ENCODE measurements around the gene CEP128. TPM values are rescaled to one million over a fixed set of nuclear protein-coding genes. Genes with fewer than 3 reads are reported as not detected.

Gene CEP128
- total RNA-seq, 4 donors from 2014 or later: 0.82 to 3.6 (median 1.6) TPM

DNA sequence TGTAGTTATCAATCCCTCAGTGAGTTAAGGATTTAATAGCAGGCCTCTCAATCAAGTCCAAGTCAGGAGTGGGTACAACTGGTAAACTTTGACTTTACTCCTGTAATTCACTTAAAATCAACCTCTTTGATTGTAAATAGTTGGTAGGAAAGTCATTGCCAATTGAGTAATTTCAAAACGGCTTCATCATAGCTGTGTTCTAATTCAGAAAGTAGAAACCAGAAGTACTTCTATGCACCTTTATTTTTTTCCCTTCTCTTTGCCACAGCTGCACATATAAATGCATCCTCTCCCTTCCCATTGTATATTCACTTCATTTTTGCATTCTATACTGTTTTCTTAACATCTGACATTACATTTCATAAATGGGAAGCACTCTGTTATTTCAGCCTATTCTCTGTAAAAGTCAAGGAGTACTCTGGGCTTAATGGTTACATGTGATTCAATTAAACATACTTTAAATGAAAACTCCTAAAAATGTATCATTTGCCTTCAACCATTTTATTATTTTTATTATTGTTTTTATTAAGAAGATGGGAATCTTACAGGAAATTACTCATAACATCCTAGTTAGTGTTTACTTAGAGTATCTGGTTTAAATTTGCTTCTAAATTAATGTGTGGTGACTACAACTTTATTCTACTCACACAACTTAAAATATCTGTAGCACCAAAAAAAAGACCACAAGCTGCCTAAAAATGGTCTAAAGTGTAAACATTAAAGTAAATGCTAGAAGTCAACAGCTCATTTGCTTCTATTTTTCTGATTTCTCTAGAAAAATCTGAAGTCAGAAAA, 171.2 kb downstream of the CEP128 start:
- intact Hi-C loops (cut with DNase I; ENCODE audit: low total_unique reads) (no loop called here), in situ Hi-C loops (cut with MboI; ENCODE audit: low sequenced_read_pairs in 4 of 4) (no loop called here)
- no peak overlapping the region for H3K27ac ChIP-seq

DNA sequence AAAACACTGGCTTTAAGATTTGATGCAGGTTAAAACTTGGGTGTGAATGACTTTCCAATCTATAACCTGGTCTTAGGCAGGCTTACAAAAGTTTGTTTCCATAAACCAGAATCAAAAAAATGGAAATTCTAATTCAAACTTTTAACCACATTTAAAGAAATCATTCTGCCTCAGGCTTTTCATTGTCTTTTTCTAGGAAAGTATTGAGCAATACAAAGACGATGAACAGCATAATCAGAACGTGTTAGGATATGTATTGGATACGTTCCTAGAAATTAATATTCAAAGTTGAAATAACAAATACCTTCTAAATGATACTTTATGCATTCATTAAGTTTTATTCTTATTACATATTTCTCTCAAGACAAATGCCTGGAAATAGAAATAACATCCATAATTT, 172.9 kb downstream of the CEP128 start:
- no peaks in the 10 kb centered on the region for H3K36me3 ChIP-seq
- ATAC-seq: no peak
- H3K9me3 ChIP-seq: no peaks in the 10 kb centered on the region
- no peaks in the 10 kb centered on the region for H3K27me3 ChIP-seq
- H3K4me3 ChIP-seq: no peak overlapping the region
- H3K4me1 ChIP-seq: no peaks in the 10 kb centered on the region
- intact Hi-C loops (cut with DNase I; ENCODE audit: low total_unique reads): no loop called here
- TF ChIP-seq POLR2A (IDR thresholded peaks at IDR 0.05): no peak
- DNase-seq: no peak
- H3K27ac ChIP-seq: no peak overlapping the region
- in situ Hi-C loops (cut with MboI; ENCODE audit: low sequenced_read_pairs in 4 of 4): no loop called here

More for the DNA sequence above, 171.2 kb downstream of the CEP128 start:
- H3K36me3 ChIP-seq: no peaks in the 10 kb centered on the region
- ATAC-seq (no peak), DNase-seq (no peak)
- H3K9me3 ChIP-seq: no peaks in the 10 kb centered on the region
- H3K4me1 ChIP-seq: no peaks in the 10 kb centered on the region
- no peak for TF ChIP-seq POLR2A (IDR thresholded peaks at IDR 0.05)
- TF ChIP-seq, protein P1, sequence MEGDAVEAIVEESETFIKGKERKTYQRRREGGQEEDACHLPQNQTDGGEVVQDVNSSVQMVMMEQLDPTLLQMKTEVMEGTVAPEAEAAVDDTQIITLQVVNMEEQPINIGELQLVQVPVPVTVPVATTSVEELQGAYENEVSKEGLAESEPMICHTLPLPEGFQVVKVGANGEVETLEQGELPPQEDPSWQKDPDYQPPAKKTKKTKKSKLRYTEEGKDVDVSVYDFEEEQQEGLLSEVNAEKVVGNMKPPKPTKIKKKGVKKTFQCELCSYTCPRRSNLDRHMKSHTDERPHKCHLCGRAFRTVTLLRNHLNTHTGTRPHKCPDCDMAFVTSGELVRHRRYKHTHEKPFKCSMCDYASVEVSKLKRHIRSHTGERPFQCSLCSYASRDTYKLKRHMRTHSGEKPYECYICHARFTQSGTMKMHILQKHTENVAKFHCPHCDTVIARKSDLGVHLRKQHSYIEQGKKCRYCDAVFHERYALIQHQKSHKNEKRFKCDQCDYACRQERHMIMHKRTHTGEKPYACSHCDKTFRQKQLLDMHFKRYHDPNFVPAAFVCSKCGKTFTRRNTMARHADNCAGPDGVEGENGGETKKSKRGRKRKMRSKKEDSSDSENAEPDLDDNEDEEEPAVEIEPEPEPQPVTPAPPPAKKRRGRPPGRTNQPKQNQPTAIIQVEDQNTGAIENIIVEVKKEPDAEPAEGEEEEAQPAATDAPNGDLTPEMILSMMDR (IDR thresholded peaks at IDR 0.05 in 4 of 5, conservative IDR thresholded peaks at IDR 0.05 in 1 of 5): no peak
- no peaks in the 10 kb centered on the region for H3K27me3 ChIP-seq
- H3K4me3 ChIP-seq: no peak overlapping the region

DNA sequence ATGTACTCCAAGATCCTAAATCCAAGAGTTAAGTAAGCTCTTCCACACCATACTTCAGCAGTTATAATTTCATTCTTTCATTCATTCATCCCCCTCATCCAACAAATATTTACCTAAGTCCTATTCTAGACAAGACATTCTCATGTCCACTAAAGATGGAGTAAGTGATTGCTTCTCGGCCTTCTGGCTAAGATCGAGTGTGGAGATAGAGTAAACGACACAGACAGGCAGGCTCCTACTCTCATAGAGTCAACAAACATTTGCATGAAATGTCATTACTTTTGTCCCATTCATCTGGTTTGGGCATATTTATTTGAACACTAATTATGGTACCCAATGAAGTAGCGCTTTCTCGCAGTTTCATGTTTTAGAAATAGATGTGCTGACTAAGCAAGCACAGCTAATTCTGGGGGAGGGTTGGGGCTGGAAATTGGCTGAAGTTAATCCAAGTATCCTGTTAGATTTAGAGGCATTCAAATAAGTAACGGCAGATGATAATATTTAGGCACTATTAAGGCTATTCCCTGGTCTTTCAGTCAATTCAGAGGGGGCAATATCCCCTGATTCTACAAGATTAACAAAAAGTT, 176.5 kb downstream of the CEP128 start:
- Histone ChIP-seq H3K27ac (no peak overlapping the region), H3K27me3 (no peaks in the 10 kb centered on the region), H3K4me3 (no peak overlapping the region), H3K4me1 (no peaks in the 10 kb centered on the region), H3K9me3 (no peaks in the 10 kb centered on the region), H3K36me3 (peaks cover 0 to 4% of the 10 kb centered on the region in 2 donors)
- no peak for TF ChIP-seq POLR2A (IDR thresholded peaks at IDR 0.05)
- TF ChIP-seq, protein P1 (IDR thresholded peaks at IDR 0.05 in 4 of 5, conservative IDR thresholded peaks at IDR 0.05 in 1 of 5): no peak
- in situ Hi-C loops (cut with MboI; ENCODE audit: low sequenced_read_pairs in 4 of 4) (no loop called here), intact Hi-C loops (cut with DNase I; ENCODE audit: low total_unique reads) (no loop called here)
- DNase-seq (no peak), ATAC-seq (no peak)

DNA sequence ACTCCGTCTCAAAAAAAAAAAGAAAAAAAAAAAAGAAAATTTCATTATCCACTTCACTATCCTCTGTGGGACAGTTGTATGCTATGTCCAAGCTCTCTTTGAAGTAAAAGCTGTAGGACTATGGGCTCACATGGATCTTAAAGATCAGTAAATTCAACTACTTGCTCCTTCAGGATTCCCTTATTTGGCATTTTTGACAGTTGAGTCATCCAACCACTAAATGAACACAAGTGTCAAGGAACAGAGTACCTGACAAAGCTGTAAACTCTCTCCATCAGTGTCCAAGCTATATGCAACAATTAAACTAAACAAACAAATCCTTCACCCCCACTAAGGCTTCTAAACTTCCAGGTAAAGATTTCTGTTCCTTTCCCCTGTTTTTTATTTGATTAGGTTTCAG, 177.0 kb downstream of the CEP128 start:
- Histone ChIP-seq H3K27me3 (no peaks in the 10 kb centered on the region), H3K4me3 (no peak overlapping the region), H3K27ac (no peak overlapping the region), H3K36me3 (peaks cover 0 to 4% of the 10 kb centered on the region in 2 donors), H3K4me1 (no peaks in the 10 kb centered on the region), H3K9me3 (no peaks in the 10 kb centered on the region)
- TF ChIP-seq, protein P1 (IDR thresholded peaks at IDR 0.05 in 4 of 5, conservative IDR thresholded peaks at IDR 0.05 in 1 of 5): no peak
- no peak for TF ChIP-seq POLR2A (IDR thresholded peaks at IDR 0.05)
- DNase-seq: no peak
- intact Hi-C loops (cut with DNase I; ENCODE audit: low total_unique reads) (no loop called here), in situ Hi-C loops (cut with MboI; ENCODE audit: low sequenced_read_pairs in 4 of 4) (no loop called here)
- ATAC-seq: no peak

DNA sequence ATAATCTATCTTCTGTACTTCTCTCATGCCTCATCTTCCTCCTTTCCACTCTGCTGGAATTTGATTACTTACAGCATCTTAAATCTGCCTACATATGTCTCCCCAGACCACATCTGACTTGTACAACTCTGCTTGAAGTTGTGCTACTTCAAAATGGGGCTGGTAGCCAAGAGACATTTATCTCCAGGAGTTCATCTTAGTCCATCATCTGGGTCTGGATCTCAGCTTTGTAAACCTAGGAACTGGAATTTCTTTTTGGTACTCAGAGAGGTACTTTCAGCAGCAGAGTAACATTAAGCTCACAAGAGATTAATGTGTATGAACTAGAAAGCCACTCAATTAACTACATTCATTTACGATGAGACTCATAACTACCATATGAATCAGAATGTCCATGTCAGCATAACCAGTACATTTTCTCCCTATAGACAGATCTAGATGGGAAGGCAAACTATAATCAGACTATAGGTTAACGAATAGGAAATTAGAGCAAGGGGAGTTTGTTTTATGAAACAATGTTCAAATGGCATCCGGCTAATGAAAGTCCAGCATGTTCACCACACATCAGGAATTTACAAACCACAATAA, 178.8 kb downstream of the CEP128 start:
- peaks cover 0 to 4% of the 10 kb centered on the region in 2 donors for H3K36me3 ChIP-seq
- H3K4me3 ChIP-seq: no peak overlapping the region
- TF ChIP-seq, protein P1 (IDR thresholded peaks at IDR 0.05 in 4 of 5, conservative IDR thresholded peaks at IDR 0.05 in 1 of 5): no peak
- no peak for TF ChIP-seq POLR2A (IDR thresholded peaks at IDR 0.05)
- DNase-seq: no peak
- no peak overlapping the region for H3K27ac ChIP-seq
- no peaks in the 10 kb centered on the region for H3K4me1 ChIP-seq
- intact Hi-C loops (cut with DNase I; ENCODE audit: low total_unique reads) (no loop called here), in situ Hi-C loops (cut with MboI; ENCODE audit: low sequenced_read_pairs in 4 of 4) (no loop called here)
- ATAC-seq: no peak
- no peaks in the 10 kb centered on the region for H3K9me3 ChIP-seq
- no peaks in the 10 kb centered on the region for H3K27me3 ChIP-seq

Measured in gastrocnemius medialis (tissue), 4 donors.